Activated T-helper 1 cell treated with anti-CD3 and anti-CD28 coated beads, Interleukin-2, amount 50 U/mL, for 16 hours (primary cell): ENCODE measurements around the gene EYA2.

Experiments used
- DNase-seq, 2 donors: peaks; one replicate each; pipeline ENCODE4 v3.0.0-alpha.2; 2020; ENCODE audit warnings: low read depth in 1 of 2, low spot score in 1 of 2

Gene EYA2

GRCh38 chr20:47106786-47107185, 212.1 kb downstream of the EYA2 start:
- DNase-seq, result no peak

- no peak for DNase-seq
These were observed 214.4 kb downstream of the EYA2 start for GRCh38 chr20:47108994-47109393.

DNA sequence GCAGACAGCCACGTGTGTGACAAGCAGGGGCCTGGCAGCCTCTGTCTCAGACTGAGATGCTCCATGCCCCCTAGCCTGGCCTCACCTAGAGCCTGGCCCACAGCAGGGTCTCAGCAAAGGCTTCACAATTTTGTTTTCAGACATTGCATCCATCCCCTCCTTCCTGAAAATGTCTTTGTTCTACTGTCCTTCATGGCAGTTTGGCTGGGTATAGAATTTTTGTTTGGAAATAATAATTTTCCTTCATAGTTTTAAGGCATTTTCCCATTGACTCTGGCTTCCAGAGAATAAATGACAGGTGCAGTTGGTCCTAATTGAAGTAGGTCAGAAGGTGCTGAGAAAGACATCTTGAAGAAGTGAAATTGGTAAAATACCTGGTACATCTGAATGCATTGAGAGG, 216.2 kb downstream of the EYA2 start:
- DNase-seq, result no peak

- DNase-seq, result no peak
These were observed 216.9 kb downstream of the EYA2 start for GRCh38 chr20:47111576-47111975.

DNA sequence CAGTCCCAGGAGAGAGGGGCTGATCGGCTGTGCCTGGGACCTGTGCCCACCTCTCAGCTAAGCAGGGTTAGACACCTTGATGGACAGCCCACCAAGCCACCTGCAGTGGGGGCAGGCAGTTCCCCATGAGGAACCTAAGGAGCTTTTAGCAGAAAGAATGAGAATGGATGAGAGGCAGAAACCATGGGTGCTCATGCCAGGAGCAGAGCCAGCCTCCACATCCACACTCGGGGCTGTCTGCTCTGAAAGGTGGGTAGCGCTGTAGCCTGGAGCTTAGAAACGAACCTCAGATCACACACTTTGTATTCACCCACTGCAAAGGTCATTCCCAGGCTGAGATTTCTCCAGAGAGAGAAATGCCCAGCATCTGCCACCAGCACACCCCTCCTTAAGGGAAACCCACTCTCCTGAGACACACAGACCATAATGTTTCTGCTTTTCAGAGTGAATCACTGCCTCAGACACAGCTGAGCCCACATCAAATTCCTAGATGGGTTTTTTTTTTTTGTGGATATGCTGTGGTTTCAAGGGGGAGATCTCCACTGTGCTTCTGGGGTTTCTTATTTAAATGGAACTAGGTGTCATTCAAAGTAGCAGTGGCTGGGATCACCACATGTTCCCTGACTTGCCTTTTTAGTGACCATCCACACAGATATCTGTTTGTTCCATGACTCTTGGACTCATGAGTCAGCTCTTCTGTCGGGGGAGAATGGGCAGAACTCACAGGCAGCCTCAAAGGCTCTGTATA, 218.9 kb downstream of the EYA2 start:
- DNase-seq, result no peak

DNA sequence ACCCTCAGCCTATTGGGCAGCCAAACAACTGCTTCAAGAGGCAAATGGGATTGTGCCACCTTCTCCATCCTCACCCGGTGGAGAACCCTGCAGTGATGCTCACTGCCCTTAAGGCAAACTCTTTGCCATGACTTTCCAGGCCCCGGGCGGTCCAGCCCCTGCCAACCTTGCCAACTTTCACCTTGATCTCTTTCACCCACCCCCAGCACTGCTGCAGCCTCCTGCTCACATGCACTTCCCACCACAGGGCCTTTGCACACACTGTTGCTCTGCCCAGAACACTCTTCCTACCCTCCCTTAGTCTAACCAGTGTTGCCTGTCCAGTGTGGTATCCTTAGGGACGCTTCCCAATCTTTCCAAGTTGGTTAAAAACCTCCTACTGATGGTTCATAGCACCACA, 221.1 kb downstream of the EYA2 start:
- DNase-seq, result no peak

- no peak for DNase-seq
These were observed 222.7 kb downstream of the EYA2 start for GRCh38 chr20:47117371-47117770.

- DNase-seq, result no peak
These were observed 223.1 kb downstream of the EYA2 start for GRCh38 chr20:47117773-47118172.

DNA sequence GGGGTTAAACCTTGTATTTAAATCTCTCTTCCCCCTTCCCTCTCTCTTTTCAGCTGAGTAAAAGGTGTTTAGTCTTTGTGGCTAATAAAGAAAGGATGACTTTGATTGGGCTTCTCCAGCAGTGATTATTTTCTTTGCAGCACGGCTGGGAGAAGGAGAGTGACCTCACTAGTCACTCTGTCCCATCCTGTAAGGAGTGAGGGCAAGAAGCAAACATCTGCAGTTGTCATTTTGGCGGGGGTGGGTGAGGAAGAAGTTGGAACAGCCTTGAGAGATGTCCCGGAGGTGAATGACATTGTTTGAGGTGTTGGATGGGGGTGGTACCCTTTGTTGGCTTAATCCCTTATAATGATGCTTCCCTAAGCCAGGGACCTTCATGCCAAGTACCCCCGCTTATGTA, 223.6 kb downstream of the EYA2 start:
- no peak for DNase-seq

- no peak for DNase-seq
These were observed 224.0 kb downstream of the EYA2 start for GRCh38 chr20:47118641-47119040.

DNA sequence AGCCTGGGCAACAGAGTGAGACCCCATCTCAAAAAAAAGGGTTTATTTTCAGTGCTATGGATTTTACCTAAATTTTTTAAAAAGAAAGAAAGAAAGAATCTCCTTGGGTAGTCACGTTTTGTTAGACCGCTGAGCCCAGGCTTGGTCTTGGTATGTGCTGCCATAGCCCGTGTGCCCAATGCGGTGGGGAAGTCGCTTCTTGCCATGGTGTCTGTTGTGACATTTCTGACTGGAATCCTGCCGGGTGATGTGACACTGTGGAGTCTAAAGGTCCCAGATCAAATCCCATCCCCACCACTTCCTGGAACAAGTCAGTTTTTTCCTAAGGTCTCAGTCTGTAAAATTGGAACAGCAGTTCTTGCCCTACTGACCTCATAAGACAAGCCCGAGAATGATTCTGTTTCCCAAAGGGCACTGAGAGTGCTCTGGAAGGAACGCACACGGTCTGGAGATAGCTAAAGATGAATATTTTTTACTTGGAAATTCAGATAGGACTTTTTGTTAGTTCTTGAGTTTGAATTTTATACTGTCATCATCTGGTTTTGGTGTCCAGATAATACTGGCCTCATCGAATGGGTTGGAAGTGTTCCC, 225.8 kb downstream of the EYA2 start:
- DNase-seq, result no peak

DNA sequence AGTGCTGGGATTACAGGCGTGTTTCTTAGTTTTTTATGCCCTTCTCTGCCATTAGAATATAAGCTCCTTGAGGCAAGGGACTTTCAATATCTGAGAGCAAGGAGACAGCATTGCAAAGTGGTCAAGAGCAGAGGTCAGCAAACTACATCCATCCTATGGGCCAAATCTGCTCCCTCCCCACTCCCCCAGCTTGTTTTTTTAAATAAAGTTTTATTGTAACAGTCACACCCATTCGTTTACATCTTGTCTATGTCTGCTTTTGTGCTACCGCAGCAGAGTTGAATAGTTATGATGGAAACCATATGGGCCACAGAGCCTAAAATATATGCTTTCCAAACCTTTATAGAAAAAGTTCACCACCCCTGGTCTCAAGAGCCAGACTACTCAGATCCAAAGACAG, 227.9 kb downstream of the EYA2 start:
- DNase-seq, result no peak

- no peak for DNase-seq
These were observed 229.6 kb downstream of the EYA2 start for GRCh38 chr20:47124181-47124717.

GRCh38 chr20:47125508-47125757, 230.8 kb downstream of the EYA2 start:
- no peak for DNase-seq

GRCh38 chr20:47125758-47126591, 231.3 kb downstream of the EYA2 start:
- no peak for DNase-seq

- no peak for DNase-seq
These were observed 232.1 kb downstream of the EYA2 start for GRCh38 chr20:47126709-47127108.

DNA sequence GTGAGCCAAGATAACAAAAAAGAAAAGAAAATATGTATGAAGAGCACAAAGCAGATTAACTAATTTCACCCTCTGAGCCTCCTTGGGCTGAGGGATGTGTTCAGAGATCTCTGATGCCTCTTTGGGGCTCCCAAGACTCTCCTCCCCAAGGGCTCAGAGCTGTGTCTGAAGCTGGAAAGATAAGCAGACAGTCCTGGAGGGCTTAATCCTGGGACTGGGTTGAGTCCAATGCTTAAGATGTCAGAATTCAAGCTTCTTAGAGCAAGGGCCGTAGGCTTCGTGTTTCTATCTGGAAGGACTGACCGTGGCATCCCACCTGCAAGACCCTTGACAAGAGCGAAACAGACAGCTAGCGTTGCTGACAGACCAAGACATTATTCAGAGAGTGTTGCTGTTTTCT, 232.9 kb downstream of the EYA2 start:
- no peak for DNase-seq

GRCh38 chr20:47127999-47128398, 233.4 kb downstream of the EYA2 start:
- DNase-seq, result no peak

DNA sequence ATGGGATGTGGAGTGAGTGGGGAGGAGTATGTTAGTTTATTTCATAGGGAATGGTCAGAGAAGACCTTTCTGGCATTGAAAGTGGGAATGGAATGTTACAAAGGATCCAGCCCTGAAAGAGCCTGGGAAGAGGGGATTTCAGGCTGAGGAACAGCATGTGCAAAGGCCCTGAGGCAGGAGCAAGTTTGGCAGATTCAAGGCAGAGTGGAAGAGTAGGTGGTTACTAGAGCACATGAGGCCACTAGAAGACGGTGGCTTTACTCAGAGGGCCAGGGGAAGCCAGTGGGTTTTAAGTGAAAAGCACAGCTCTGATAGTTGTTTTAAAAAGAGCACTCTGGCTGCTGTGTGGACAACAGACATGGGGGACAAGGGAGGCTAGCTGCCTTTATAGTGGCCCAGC, 234.7 kb downstream of the EYA2 start:
- no peak for DNase-seq

GRCh38 chr20:47133809-47134456, 239.3 kb downstream of the EYA2 start:
- no peak for DNase-seq

DNA sequence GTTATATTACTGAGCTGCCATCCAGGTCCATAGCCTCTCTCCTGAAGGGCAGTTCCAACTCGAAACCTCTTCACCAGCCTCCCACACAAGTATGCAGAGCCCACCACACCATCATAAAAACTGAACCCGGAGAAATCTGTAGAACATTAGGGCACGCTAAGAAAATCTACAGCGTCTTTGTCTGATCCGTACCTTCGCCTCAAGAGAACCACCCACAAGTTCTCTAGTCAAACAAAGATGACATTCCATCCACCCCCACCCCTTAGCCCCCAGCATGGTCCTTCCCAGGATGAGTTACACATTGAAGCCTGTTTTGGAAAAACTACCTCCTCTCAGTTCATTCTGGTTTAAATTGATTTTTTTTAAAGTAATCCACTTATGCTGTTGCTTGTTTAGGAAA, 242.1 kb downstream of the EYA2 start:
- no peak for DNase-seq
